CD14-positive monocyte (primary cell): ENCODE data around the gene AGAP9. TPM values are rescaled to one million over a fixed set of nuclear protein-coding genes. Genes with fewer than 3 reads are reported as not detected.

ENCODE experiments used
- DNase-seq, 3 donors: peaks; one replicate each; pipeline ENCODE4 v3.0.0-alpha.2; 2011 to 2022
- H2AFZ ChIP-seq: 2 replicates; pipeline ENCODE4 v1.6.0; 2012; ENCODE audit warnings: mild to moderate bottlenecking, low read depth, low read length, inconsistent platforms; ENCODE audit not compliant: insufficient read depth, poor library complexity, severe bottlenecking
- H3K27ac ChIP-seq, 2 donors: 1 replicate in 1 of 2; 2 replicates in 1 of 2; pipeline ENCODE4 v1.5.1; 2012 to 2013; ENCODE audit warnings: low read length in 2 of 2, control low read depth in 1 of 2, inconsistent platforms in 1 of 2, low read depth in 1 of 2, mild to moderate bottlenecking in 1 of 2
- H3K27me3 ChIP-seq, 2 donors: one replicate each; pipeline versions ENCODE4 v1.6.0 to v1.6.1; 2011 to 2013; ENCODE audit warnings: low read length in 2 of 2; ENCODE audit not compliant: control insufficient read depth in 2 of 2, insufficient read depth in 2 of 2
- H3K36me3 ChIP-seq, 2 donors: replicated peaks in 1 of 2; 1 replicate in 1 of 2; 2 replicates in 1 of 2; pipeline versions ENCODE4 v1.5.1 to v1.6.1; 2012 to 2013; ENCODE audit warnings: low read length in 2 of 2, control low read depth in 1 of 2, inconsistent platforms in 1 of 2, mild to moderate bottlenecking in 1 of 2; ENCODE audit not compliant: insufficient read depth in 2 of 2, control insufficient read depth in 1 of 2
- H3K4me1 ChIP-seq, 2 donors: 1 replicate in 1 of 2; 2 replicates in 1 of 2; pipeline versions ENCODE4 v1.5.1 to v1.6.1; 2012 to 2013; ENCODE audit warnings: low read length in 2 of 2, control low read depth in 1 of 2, inconsistent platforms in 1 of 2, mild to moderate bottlenecking in 1 of 2, moderate library complexity in 1 of 2; ENCODE audit not compliant: insufficient read depth in 2 of 2, control insufficient read depth in 1 of 2
- H3K4me2 ChIP-seq: replicated peaks from 2 replicates; pipeline ENCODE3; 2012; ENCODE audit warnings: low read length, moderate library complexity, mild to moderate bottlenecking; ENCODE audit not compliant: poor library complexity, severe bottlenecking; ENCODE audit errors: extremely low read depth
- H3K4me3 ChIP-seq, 3 experiments: fragments of 200-600 bp in 1 of 3; sonication (generic) in 1 of 3; replicated peaks in 1 of 3; 1 replicate in 2 of 3; 2 replicates in 1 of 3; pipeline ENCODE4 v1.5.1; 2011 to 2013; ENCODE audit warnings: low read length in 3 of 3, mild to moderate bottlenecking in 3 of 3, control low read depth in 2 of 3, low read depth in 2 of 3, inconsistent platforms in 1 of 3, moderate library complexity in 1 of 3
- H3K79me2 ChIP-seq: 2 replicates; pipeline ENCODE4 v1.6.0; 2012; ENCODE audit warnings: mild to moderate bottlenecking, control low read depth, inconsistent platforms, low read length, moderate library complexity; ENCODE audit not compliant: insufficient read depth
- H3K9ac ChIP-seq: 2 replicates; pipeline ENCODE4 v1.6.0; 2017; ENCODE audit warnings: low read length, mild to moderate bottlenecking; ENCODE audit not compliant: insufficient read depth, poor library complexity, severe bottlenecking
- H3K9me3 ChIP-seq, 2 donors: replicated peaks in 1 of 2; 1 replicate in 1 of 2; 2 replicates in 1 of 2; pipeline versions ENCODE4 v1.5.1 to v1.6.1; 2012 to 2013; ENCODE audit warnings: low read length in 2 of 2, control low read depth in 1 of 2; ENCODE audit not compliant: control insufficient read depth in 1 of 2, insufficient read depth in 1 of 2
- H4K20me1 ChIP-seq: 2 replicates; pipeline ENCODE4 v1.6.0; 2012; ENCODE audit warnings: mild to moderate bottlenecking, low read length, control low read depth, moderate library complexity; ENCODE audit not compliant: insufficient read depth
- H3K27ac Mint-ChIP-seq, 7 donors: one replicate each; pipeline ENCODE4 v1.8.0; 2020; ENCODE audit warnings: mild to moderate bottlenecking in 7 of 7, mixed read lengths in 7 of 7, moderate library complexity in 6 of 7, inconsistent platforms in 2 of 7
- H3K27me3 Mint-ChIP-seq, 3 donors: one replicate each; pipeline ENCODE4 v1.8.0; 2021 to 2022; ENCODE audit warnings: low read depth in 3 of 3, mild to moderate bottlenecking in 3 of 3, mixed read lengths in 3 of 3, moderate library complexity in 3 of 3, inconsistent platforms in 1 of 3
- H3K36me3 Mint-ChIP-seq, 2 donors: one replicate each; pipeline ENCODE4 v1.8.0; 2020; ENCODE audit warnings: mixed read lengths in 2 of 2, inconsistent platforms in 1 of 2, mild to moderate bottlenecking in 1 of 2
- H3K4me1 Mint-ChIP-seq: one replicate; pipeline ENCODE4 v1.8.0; 2020; ENCODE audit warnings: mild to moderate bottlenecking, mixed read lengths
- H3K4me3 Mint-ChIP-seq, 2 donors: one replicate each; pipeline ENCODE4 v1.8.0; 2020; ENCODE audit warnings: mild to moderate bottlenecking in 2 of 2, mixed read lengths in 2 of 2, moderate library complexity in 1 of 2
- H3K9me3 Mint-ChIP-seq, 7 donors: one replicate each; pipeline ENCODE4 v1.8.0; 2020 to 2022; ENCODE audit warnings: mixed read lengths in 7 of 7, mild to moderate bottlenecking in 6 of 7, moderate library complexity in 6 of 7, inconsistent platforms in 2 of 7
- CTCF ChIP-seq: fragments of 200-600 bp; IDR thresholded peaks from one replicate; pipeline ENCODE4 v1.8.0; 2022; ENCODE audit warnings: antibody characterized with exemption, mild to moderate bottlenecking
- WGBS: methylation state at CpG from one replicate; pipeline ENCODE4 v1.1.5; 2013; ENCODE audit warnings: missing lambda C conversion rate; ENCODE audit not compliant: insufficient coverage; 5-methylcytosine and 5-hydroxymethylcytosine counted together
- intact Hi-C, 2 donors: fragments of 100-400 bp; cut with micrococcal nuclease; formaldehyde crosslinking; loops; one replicate each; pipeline versions ENCODE4 v1.15.0 to v1.15.1; 2023
- polyA plus RNA-seq, 3 donors: library from polyadenylated mRNA; depleted of rRNA in 1 of 3; unstranded in 2 of 3; stranded (reverse) in 1 of 3; fragments of 300-500 nt in 2 of 3; fragments of >200 nt in 1 of 3; fragmentation: Illumina TruSeq in 2 of 3; gene quantifications; 1 replicate in 2 of 3; 2 replicates in 1 of 3; pipeline ENCODE4 v1.2.3, GENCODE V29; 2012 to 2021
- small RNA-seq: library from RNA; depleted of rRNA; stranded (forward); fragments of <200 nt; gene quantifications from one replicate; pipeline ENCODE3, GENCODE V24; 2012; ENCODE audit warnings: low read depth; ENCODE audit not compliant: insufficient read length

AGAP9 gene
- polyA plus RNA-seq, 3 donors: 0.24 to 11.2 TPM; not detected in 1

GRCh38 chr10:47451998-47452494 is 71.4 kb downstream of the AGAP9 start:
- WGBS: 60% methylated on average over 6 of the region's 7 CpGs
- Histone ChIP-seq H3K4me1 (no peaks in the 10 kb centered on the region), H3K27ac (no peak overlapping the region), H3K4me3 (no peak overlapping the region), H3K9me3 (peaks cover 0 to 3% of the 10 kb centered on the region in 2 donors), H2AFZ (no peak overlapping the region), H3K9ac (no peak overlapping the region), H3K4me2 (no peak overlapping the region), H3K27me3 (no peaks in the 10 kb centered on the region), H3K36me3 (no peaks in the 10 kb centered on the region), H3K79me2 (no peaks in the 10 kb centered on the region), H4K20me1 (no peaks in the 10 kb centered on the region)
- TF ChIP-seq CTCF: no peak
- intact Hi-C loops: no loop called here
- no peak for DNase-seq
- Mint-ChIP-seq H3K9me3 (peaks cover 0 to 6% (median 2%) of the 10 kb centered on the region in 7 donors), H3K4me3 (no peak overlapping the region), H3K27me3 (peaks cover 3 to 4% (median 3%) of the 10 kb centered on the region in 3 donors), H3K27ac (no peak overlapping the region), H3K36me3 (no peaks in the 10 kb centered on the region), H3K4me1 (peaks cover 2% of the 10 kb centered on the region)

Small RNAs within 50 kb of the gene (small RNA-seq; reads per million reads assigned to genes)
- gene AL591684.3: not detected
- gene RNA5SP312: not detected

Other genes starting within 250 kb of the AGAP9 start
- not detected for gene GDF10, start 223.4 kb downstream of the AGAP9 start, polyA plus RNA-seq
- gene GDF2, start 201.2 kb downstream of the AGAP9 start, polyA plus RNA-seq: not detected
- not detected for gene RBP3, start 175.3 kb downstream of the AGAP9 start, polyA plus RNA-seq
- gene ZNF488, start 139.3 kb downstream of the AGAP9 start, polyA plus RNA-seq: not detected
- 1 to 10 TPM in 1 of 3 donors, under 1 TPM in 2; 0.52 to 2.9 (median 0.97) TPM for gene ANXA8, start 39.5 kb downstream of the AGAP9 start, polyA plus RNA-seq
- gene FAM25G, start 31.9 kb downstream of the AGAP9 start, polyA plus RNA-seq: not detected
- gene SYT15B, start 240.0 kb upstream of the AGAP9 start, polyA plus RNA-seq: not detected